ENCODE data around the gene CACNA1C. TPM values are rescaled to one million over a fixed set of nuclear protein-coding genes. Genes with fewer than 3 reads are reported as not detected.

The CACNA1C gene
- total RNA-seq, 4 donors from 2014 or later = 2.9 to 5.3 (median 4.3) TPM

- TF ChIP-seq CTCF (IDR thresholded peaks at IDR 0.05; ENCODE audit: low read depth) = no peak
Observed at GRCh38 chr12:2160043-2160442, 107.3 kb downstream of the CACNA1C start.

- TF ChIP-seq CTCF (IDR thresholded peaks at IDR 0.05; ENCODE audit: low read depth) = no peak
Observed at GRCh38 chr12:2161473-2161872, 108.7 kb downstream of the CACNA1C start.

DNA sequence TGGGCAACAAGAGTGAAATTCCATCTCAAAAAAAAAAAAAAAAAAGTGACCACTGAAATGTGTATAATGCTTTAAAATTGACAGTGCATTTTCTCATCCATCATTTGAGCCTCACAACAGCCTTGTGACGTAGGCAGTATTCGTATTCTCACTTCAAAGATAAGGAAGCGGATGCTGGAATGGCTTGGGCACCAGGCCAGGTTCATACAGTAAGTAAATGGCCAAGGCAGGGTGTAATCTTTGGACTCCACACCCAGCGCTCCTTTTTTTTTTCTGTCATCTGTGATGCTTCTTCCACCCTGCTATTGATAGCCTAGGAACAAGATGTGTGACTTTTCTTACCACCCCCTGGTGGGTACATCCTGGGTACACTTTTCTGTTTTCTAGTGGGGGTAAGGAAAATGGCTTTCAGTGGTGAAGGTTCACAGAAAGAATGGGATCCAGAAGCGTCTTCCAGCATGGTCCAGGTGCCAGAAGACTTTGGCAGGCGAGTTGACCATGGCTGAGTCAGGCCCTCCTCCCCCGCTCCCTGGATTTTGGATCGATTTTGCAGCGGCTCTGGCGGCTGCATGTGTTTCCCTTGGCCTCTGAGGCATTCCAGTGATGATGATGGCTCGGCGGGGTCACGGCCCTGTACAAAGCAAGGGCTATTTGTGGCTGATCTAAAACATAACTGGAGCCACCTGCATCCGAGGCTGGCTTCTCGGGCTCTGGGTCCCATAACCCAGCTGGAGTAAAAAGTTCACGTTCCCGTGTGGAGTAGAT lies 110.6 kb downstream of the CACNA1C start:
- TF ChIP-seq CTCF (IDR thresholded peaks at IDR 0.05; ENCODE audit: low read depth) = no peak

- TF ChIP-seq CTCF (IDR thresholded peaks at IDR 0.05; ENCODE audit: low read depth) = no peak
Observed at GRCh38 chr12:2165021-2165420, 112.2 kb downstream of the CACNA1C start.

DNA sequence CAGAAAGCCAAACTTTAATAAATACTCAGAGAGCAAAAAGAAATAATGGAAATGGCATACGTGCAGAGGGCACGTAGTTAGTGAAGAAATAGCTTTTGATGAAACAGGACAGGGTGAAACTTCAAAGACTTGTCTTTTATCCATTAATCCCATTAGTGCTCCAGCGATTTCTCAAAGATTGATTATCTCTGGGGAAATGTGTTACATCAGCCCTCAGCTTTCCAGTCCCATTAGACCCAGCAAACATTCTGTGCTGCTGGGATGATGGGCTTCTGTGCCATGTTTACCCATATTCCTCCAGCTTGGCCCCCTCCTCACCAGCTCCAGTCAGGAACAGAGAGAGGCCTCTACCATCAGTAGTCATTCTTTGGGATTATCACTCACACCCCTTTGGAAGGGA lies 113.1 kb downstream of the CACNA1C start:
- no peak for TF ChIP-seq CTCF (IDR thresholded peaks at IDR 0.05; ENCODE audit: low read depth)

DNA sequence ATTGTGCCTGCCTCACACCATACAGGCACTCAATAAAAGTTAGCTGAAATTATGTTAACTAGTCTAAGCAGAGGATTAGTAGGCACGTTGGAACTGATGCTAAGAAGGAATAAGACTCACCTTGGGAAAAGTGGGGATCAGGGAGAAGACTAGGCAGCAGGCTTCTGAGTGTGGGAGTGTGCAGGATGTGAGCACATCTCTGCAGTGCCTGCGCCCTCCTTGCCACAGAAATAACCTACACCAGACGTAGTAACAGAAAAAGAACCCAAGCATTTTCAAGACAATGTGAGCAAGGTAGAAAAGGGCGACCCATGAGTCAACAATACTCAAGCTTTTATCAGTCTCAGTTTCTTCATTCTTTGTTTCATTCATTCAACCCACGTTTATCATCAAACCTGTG lies 113.9 kb downstream of the CACNA1C start:
- no peak for TF ChIP-seq CTCF (IDR thresholded peaks at IDR 0.05; ENCODE audit: low read depth)

DNA sequence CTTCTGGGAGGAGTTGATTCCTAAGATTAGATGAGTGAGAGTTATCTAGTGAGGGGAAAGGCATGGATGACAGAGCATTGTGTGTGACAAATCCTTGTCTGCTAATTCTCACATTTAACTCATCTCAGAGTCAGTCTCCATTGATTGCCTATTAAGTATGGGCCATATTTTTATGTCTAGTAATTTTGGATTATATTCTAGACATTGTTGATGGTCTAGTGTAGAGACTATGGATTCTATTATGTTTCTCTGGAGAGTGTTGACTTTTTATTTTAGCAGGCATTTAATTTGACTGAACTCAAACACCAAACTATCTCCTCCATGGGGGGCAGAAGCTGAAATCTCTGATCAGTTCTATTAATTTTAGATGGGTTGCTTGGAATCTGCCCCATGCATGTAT lies 114.4 kb downstream of the CACNA1C start:
- TF ChIP-seq CTCF (IDR thresholded peaks at IDR 0.05; ENCODE audit: low read depth) = no peak
